ENCODE measurements around the gene SASH1.

The SASH1 gene

DNA sequence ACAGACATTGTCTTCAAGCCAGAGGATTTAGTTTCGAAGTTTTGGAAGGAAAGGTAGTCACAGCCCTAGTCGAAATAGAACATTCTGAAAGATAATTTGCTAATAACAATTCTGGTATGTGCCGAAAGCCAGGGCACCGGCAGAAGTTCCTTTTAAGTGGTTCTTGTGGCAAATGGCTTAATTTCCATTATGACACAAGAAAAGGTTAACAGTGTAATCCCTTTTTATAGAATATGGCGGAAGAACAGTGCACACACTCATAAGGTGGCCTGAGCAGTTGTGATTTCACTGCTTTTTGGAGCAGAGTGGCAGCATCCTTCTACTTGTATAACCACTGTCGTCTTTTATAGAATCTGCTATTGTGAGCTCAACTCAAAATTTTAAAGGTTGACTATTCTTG is 152.4 kb downstream of the SASH1 start:
- H3K4me2 ChIP-seq (ENCODE audit: insufficient read depth, low read length): no peak overlapping the region
- DNase-seq (no peak), ATAC-seq (ENCODE audit: insufficient read depth, low read depth) (peak; percentile 50; the same call in 1 of the 3 replicates)
- no peak overlapping the region for H3K27ac ChIP-seq (ENCODE audit: low read length)
- no peak overlapping the region for H3K9ac ChIP-seq (ENCODE audit: low read depth, low read length)
- no peaks in the 10 kb centered on the region for H3K36me3 ChIP-seq (ENCODE audit: insufficient read depth, low read length)
- TF ChIP-seq CTCF (IDR thresholded peaks at IDR 0.05; ENCODE audit: borderline replicate concordance, extremely low read depth, low read length, poor library complexity, severe bottlenecking): no peak
- TF ChIP-seq EZH2 (IDR thresholded peaks at IDR 0.05; ENCODE audit: borderline replicate concordance, low read depth, low read length, severe bottlenecking): no peak
- H4K20me1 ChIP-seq (ENCODE audit: insufficient read depth, low read length): no peaks in the 10 kb centered on the region
- H3K79me2 ChIP-seq (ENCODE audit: insufficient read depth, low read length): no peaks in the 10 kb centered on the region
- peaks cover 5% of the 10 kb centered on the region for H3K27me3 ChIP-seq (ENCODE audit: insufficient read depth, low read length, poor library complexity)
- H2AFZ ChIP-seq (ENCODE audit: low read depth, low read length): no peak overlapping the region
- H3K9me3 ChIP-seq (ENCODE audit: insufficient read depth, low read length, severe bottlenecking): no peaks in the 10 kb centered on the region
- H3K4me3 ChIP-seq (ENCODE audit: low read depth in 1 of 2, low read length in 2 of 2): no peak overlapping the region
- H3K4me1 ChIP-seq (ENCODE audit: insufficient read depth, low read length): no peaks in the 10 kb centered on the region

GRCh38 chr6:148497257-148497656 is 154.6 kb downstream of the SASH1 start:
- Histone ChIP-seq H3K27ac (ENCODE audit: low read length) (no peak overlapping the region), H3K9ac (ENCODE audit: low read depth, low read length) (no peak overlapping the region), H3K27me3 (ENCODE audit: insufficient read depth, low read length, poor library complexity) (peaks cover 2% of the 10 kb centered on the region), H3K4me3 (ENCODE audit: low read depth in 1 of 2, low read length in 2 of 2) (no peak overlapping the region), H2AFZ (ENCODE audit: low read depth, low read length) (no peak overlapping the region), H3K9me3 (ENCODE audit: insufficient read depth, low read length, severe bottlenecking) (no peaks in the 10 kb centered on the region), H3K4me2 (ENCODE audit: insufficient read depth, low read length) (no peak overlapping the region), H3K36me3 (ENCODE audit: insufficient read depth, low read length) (no peaks in the 10 kb centered on the region), H4K20me1 (ENCODE audit: insufficient read depth, low read length) (no peaks in the 10 kb centered on the region), H3K4me1 (ENCODE audit: insufficient read depth, low read length) (no peaks in the 10 kb centered on the region), H3K79me2 (ENCODE audit: insufficient read depth, low read length) (no peaks in the 10 kb centered on the region)
- DNase-seq (no peak), ATAC-seq (ENCODE audit: insufficient read depth, low read depth) (no peak)
- TF ChIP-seq EZH2 (IDR thresholded peaks at IDR 0.05; ENCODE audit: borderline replicate concordance, low read depth, low read length, severe bottlenecking) (no peak), CTCF (IDR thresholded peaks at IDR 0.05; ENCODE audit: borderline replicate concordance, extremely low read depth, low read length, poor library complexity, severe bottlenecking) (no peak)

DNA sequence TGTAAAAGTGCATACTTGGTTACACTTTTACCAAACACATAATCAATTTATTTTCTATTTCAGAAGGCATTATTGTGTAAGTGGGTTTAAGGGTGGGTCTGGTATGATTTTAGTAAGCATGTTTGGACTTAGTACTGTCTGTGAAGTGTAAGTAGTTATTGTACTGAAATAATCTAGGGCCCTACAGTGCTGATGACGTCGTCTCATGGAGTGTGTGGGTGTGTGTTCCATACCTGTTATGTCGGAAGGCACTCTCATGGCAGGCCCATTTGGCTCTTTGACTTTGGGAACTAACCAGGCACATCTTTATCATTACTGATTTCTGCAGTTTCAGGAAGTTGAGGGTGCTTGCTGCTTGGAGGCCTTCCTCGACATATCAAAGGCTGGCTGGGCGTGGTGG is 155.1 kb downstream of the SASH1 start:
- Histone ChIP-seq H3K9ac (ENCODE audit: low read depth, low read length) (no peak overlapping the region), H3K4me3 (ENCODE audit: low read depth in 1 of 2, low read length in 2 of 2) (no peak overlapping the region), H3K27ac (ENCODE audit: low read length) (no peak overlapping the region), H3K9me3 (ENCODE audit: insufficient read depth, low read length, severe bottlenecking) (no peaks in the 10 kb centered on the region), H3K27me3 (ENCODE audit: insufficient read depth, low read length, poor library complexity) (peaks cover 2% of the 10 kb centered on the region), H3K79me2 (ENCODE audit: insufficient read depth, low read length) (no peaks in the 10 kb centered on the region), H2AFZ (ENCODE audit: low read depth, low read length) (no peak overlapping the region), H3K4me2 (ENCODE audit: insufficient read depth, low read length) (no peak overlapping the region), H4K20me1 (ENCODE audit: insufficient read depth, low read length) (no peaks in the 10 kb centered on the region), H3K4me1 (ENCODE audit: insufficient read depth, low read length) (no peaks in the 10 kb centered on the region), H3K36me3 (ENCODE audit: insufficient read depth, low read length) (no peaks in the 10 kb centered on the region)
- TF ChIP-seq EZH2 (IDR thresholded peaks at IDR 0.05; ENCODE audit: borderline replicate concordance, low read depth, low read length, severe bottlenecking): no peak
- TF ChIP-seq CTCF (IDR thresholded peaks at IDR 0.05; ENCODE audit: borderline replicate concordance, extremely low read depth, low read length, poor library complexity, severe bottlenecking): no peak
- DNase-seq (no peak), ATAC-seq (ENCODE audit: insufficient read depth, low read depth) (no peak)

DNA sequence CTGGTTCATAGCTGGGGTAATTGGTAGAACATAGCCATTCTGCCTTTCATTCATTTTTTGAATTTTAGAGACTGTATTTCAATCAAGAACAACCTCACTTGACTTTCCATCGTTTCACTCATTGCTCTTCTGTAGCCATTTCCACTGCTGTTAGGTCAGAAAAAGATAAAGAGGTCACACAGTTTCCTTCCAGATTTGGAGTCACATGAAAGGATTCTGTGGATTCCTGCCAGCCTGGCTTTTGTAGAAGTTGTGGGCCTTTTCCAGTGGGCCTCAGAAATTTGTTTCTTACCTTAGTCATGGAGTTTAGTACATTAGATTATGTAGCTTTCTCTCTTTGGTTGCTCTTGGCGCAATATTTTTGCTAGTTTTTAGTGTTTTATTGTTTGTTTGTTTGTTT is 157.8 kb downstream of the SASH1 start:
- H4K20me1 ChIP-seq (ENCODE audit: insufficient read depth, low read length): no peaks in the 10 kb centered on the region
- H3K9ac ChIP-seq (ENCODE audit: low read depth, low read length): no peak overlapping the region
- H3K36me3 ChIP-seq (ENCODE audit: insufficient read depth, low read length): no peaks in the 10 kb centered on the region
- no peak overlapping the region for H2AFZ ChIP-seq (ENCODE audit: low read depth, low read length)
- no peak overlapping the region for H3K4me2 ChIP-seq (ENCODE audit: insufficient read depth, low read length)
- H3K27ac ChIP-seq (ENCODE audit: low read length): no peak overlapping the region
- no peak for DNase-seq
- no peaks in the 10 kb centered on the region for H3K27me3 ChIP-seq (ENCODE audit: insufficient read depth, low read length, poor library complexity)
- ATAC-seq (ENCODE audit: insufficient read depth, low read depth): no peak
- H3K9me3 ChIP-seq (ENCODE audit: insufficient read depth, low read length, severe bottlenecking): no peaks in the 10 kb centered on the region
- no peak overlapping the region for H3K4me3 ChIP-seq (ENCODE audit: low read depth in 1 of 2, low read length in 2 of 2)
- no peaks in the 10 kb centered on the region for H3K4me1 ChIP-seq (ENCODE audit: insufficient read depth, low read length)
- H3K79me2 ChIP-seq (ENCODE audit: insufficient read depth, low read length): no peaks in the 10 kb centered on the region
- TF ChIP-seq EZH2 (IDR thresholded peaks at IDR 0.05; ENCODE audit: borderline replicate concordance, low read depth, low read length, severe bottlenecking) (no peak), CTCF (IDR thresholded peaks at IDR 0.05; ENCODE audit: borderline replicate concordance, extremely low read depth, low read length, poor library complexity, severe bottlenecking) (no peak)
